ENCODE data around the gene SMCO2. TPM values are rescaled to one million over a fixed set of nuclear protein-coding genes. Genes with fewer than 3 reads are reported as not detected.

The SMCO2 gene
- total and polyA plus RNA-seq, 2 of the 4 experiments (the other 2 are of a cell fraction), result 0.19 TPM; not detected in 1

GRCh38 chr12:27427824-27428223 lies 18.7 kb upstream of the SMCO2 start:
- Histone ChIP-seq H4K5ac (ENCODE audit: low read depth, low read length) (no peak overlapping the region), H4K20me1 (ENCODE audit: insufficient read depth, low read length) (no peaks in the 10 kb centered on the region), H3K9me3 (ENCODE audit: control insufficient read depth, insufficient read depth, low read length) (no peaks in the 10 kb centered on the region), H2BK5ac (ENCODE audit: low read depth, low read length, poor library complexity, severe bottlenecking) (no peak overlapping the region), H2BK15ac (ENCODE audit: low read depth, low read length) (no peak overlapping the region), H3K27me3 (ENCODE audit: control insufficient read depth, insufficient read depth, low read length) (no peaks in the 10 kb centered on the region), H3K4ac (ENCODE audit: low read depth, low read length) (no peak overlapping the region), H3K9ac (ENCODE audit: low read depth, low read length) (no peak overlapping the region), H3K27ac (ENCODE audit: insufficient read depth, low read length) (no peak overlapping the region), H2AK5ac (ENCODE audit: low read depth, low read length) (no peak overlapping the region), H3K14ac (replicated peaks; ENCODE audit: low read depth, low read length) (no peak overlapping the region), H3K36me3 (ENCODE audit: control insufficient read depth, insufficient read depth, low read length) (no peaks in the 10 kb centered on the region), H3K4me2 (ENCODE audit: low read depth, low read length) (no peak overlapping the region), H3K79me1 (ENCODE audit: low read depth in 1 of 2, low read length in 2 of 2) (no peaks in the 10 kb centered on the region), H4K8ac (ENCODE audit: low read depth in 2 of 2, low read length in 2 of 2) (no peak overlapping the region), H3K23ac (ENCODE audit: low read depth, low read length) (no peak overlapping the region), H2BK20ac (ENCODE audit: low read depth, low read length) (no peak overlapping the region), H2AK9ac (replicated peaks; ENCODE audit: low read depth, low read length, poor library complexity) (no peak overlapping the region), H4K91ac (ENCODE audit: insufficient read depth, low read depth, low read length) (no peak overlapping the region), H3K56ac (ENCODE audit: extremely low read depth, insufficient read depth, low read length) (no peak overlapping the region), H2BK120ac (ENCODE audit: low read depth, low read length) (no peak overlapping the region), H3K4me3 (ENCODE audit: insufficient read depth, low read depth, low read length) (no peak overlapping the region), H3K9me1 (ENCODE audit: insufficient read depth, low read length) (no peaks in the 10 kb centered on the region), H2AFZ (replicated peaks; ENCODE audit: low read length, poor library complexity) (no peak overlapping the region), H3K18ac (ENCODE audit: low read depth, low read length) (no peak overlapping the region), H3K4me1 (ENCODE audit: control insufficient read depth, insufficient read depth, low read length) (peaks cover 2% of the 10 kb centered on the region)
- ChIA-PET POLR2A (ENCODE audit: unreplicated experiment) (no interaction called here), CTCF (no interaction called here)
- ATAC-seq (ENCODE audit: low read depth) (no peak), DNase-seq (no peak)
- WGBS, 2 experiments (ENCODE audit: extremely low coverage in 2 of 2, insufficient read length in 1 of 2), result no CpG with 5 or more reads among the region's 3 CpGs
- BruUV-seq (replicated peaks), result no TSS peak
- intact Hi-C loops (cut with micrococcal nuclease) (no loop called here), in situ Hi-C loops (cut with MboI; ENCODE audit: low sequenced_read_pairs) (no loop called here), dilution Hi-C loops (cut with HindIII; ENCODE audit: low sequenced_read_pairs, unreplicated experiment) (no loop called here)
- TF ChIP-seq, protein P1, sequence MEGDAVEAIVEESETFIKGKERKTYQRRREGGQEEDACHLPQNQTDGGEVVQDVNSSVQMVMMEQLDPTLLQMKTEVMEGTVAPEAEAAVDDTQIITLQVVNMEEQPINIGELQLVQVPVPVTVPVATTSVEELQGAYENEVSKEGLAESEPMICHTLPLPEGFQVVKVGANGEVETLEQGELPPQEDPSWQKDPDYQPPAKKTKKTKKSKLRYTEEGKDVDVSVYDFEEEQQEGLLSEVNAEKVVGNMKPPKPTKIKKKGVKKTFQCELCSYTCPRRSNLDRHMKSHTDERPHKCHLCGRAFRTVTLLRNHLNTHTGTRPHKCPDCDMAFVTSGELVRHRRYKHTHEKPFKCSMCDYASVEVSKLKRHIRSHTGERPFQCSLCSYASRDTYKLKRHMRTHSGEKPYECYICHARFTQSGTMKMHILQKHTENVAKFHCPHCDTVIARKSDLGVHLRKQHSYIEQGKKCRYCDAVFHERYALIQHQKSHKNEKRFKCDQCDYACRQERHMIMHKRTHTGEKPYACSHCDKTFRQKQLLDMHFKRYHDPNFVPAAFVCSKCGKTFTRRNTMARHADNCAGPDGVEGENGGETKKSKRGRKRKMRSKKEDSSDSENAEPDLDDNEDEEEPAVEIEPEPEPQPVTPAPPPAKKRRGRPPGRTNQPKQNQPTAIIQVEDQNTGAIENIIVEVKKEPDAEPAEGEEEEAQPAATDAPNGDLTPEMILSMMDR (conservative IDR thresholded peaks at IDR 0.05; ENCODE audit: low read depth, low read length), result no peak
- no peak for TF ChIP-seq NFE2L2 (IDR thresholded peaks at IDR 0.05; ENCODE audit: low read depth, low read length)
